ENCODE data around the gene MED13L. TPM values are rescaled to one million over a fixed set of nuclear protein-coding genes. Genes with fewer than 3 reads are reported as not detected.

Gene MED13L
- total RNA-seq, 2 experiments from 2014 or later = 25.7 to 40.1 TPM

- CTCF ChIA-PET (ENCODE audit: unreplicated experiment) = no interaction called here
- no peak overlapping the region for H2AFZ ChIP-seq (ENCODE audit: low read length)
- intact Hi-C loops (cut with micrococcal nuclease; ENCODE audit: unreplicated experiment) = no loop called here
- no peaks in the 10 kb centered on the region for H3K4me1 ChIP-seq (ENCODE audit: insufficient read depth, low read length, poor library complexity, severe bottlenecking)
- no peak overlapping the region for H3K4me3 ChIP-seq (ENCODE audit: low read depth, low read length, poor library complexity, severe bottlenecking)
- no peaks in the 10 kb centered on the region for H4K20me1 ChIP-seq (ENCODE audit: insufficient read depth, low read length)
- no peak overlapping the region for H3K27ac ChIP-seq (ENCODE audit: low read depth, low read length, poor library complexity, severe bottlenecking)
- H3K79me2 ChIP-seq (ENCODE audit: insufficient read depth, low read depth, low read length) = no peaks in the 10 kb centered on the region
- TF ChIP-seq CTCF (conservative IDR thresholded peaks at IDR 0.05; ENCODE audit: low read length) (no peak), EZH2phosphoT487 (IDR thresholded peaks at IDR 0.05; ENCODE audit: borderline replicate concordance, low read depth, low read length) (no peak)
- DNase-seq (ENCODE audit: low spot score) = no peak
- H3K4me2 ChIP-seq (ENCODE audit: low read length) = no peak overlapping the region
- H3K9me2 ChIP-seq (ENCODE audit: insufficient read depth, low read length) = no peaks in the 10 kb centered on the region
- BruUV-seq (replicated peaks) = no TSS peak
- POLR2A ChIA-PET = interaction anchor here (0.6 to 0.8 kb wide), 3 partner anchors 8 to 256 kb away, joined by 4 to 7 read pairs (median 4); partner anchors contain the start of gene MAP1LC3B2
- H3K9me3 ChIP-seq (ENCODE audit: low read length) = no peaks in the 10 kb centered on the region
- no peaks in the 10 kb centered on the region for H3K36me3 ChIP-seq (ENCODE audit: insufficient read depth, low read length)
These were observed 24.9 kb upstream of the MED13L start for GRCh38 chr12:116302166-116303058.

- no peaks in the 10 kb centered on the region for H4K20me1 ChIP-seq (ENCODE audit: insufficient read depth, low read length)
- ChIA-PET CTCF (ENCODE audit: unreplicated experiment) (no interaction called here), POLR2A (no interaction called here)
- TF ChIP-seq EZH2phosphoT487 (IDR thresholded peaks at IDR 0.05; ENCODE audit: borderline replicate concordance, low read depth, low read length) (no peak), CTCF (conservative IDR thresholded peaks at IDR 0.05; ENCODE audit: low read length) (no peak)
- no peak for DNase-seq (ENCODE audit: low spot score)
- H3K79me2 ChIP-seq (ENCODE audit: insufficient read depth, low read depth, low read length) = no peaks in the 10 kb centered on the region
- no peaks in the 10 kb centered on the region for H3K4me1 ChIP-seq (ENCODE audit: insufficient read depth, low read length, poor library complexity, severe bottlenecking)
- intact Hi-C loops (cut with micrococcal nuclease; ENCODE audit: unreplicated experiment) = no loop called here
- H3K27ac ChIP-seq (ENCODE audit: low read depth, low read length, poor library complexity, severe bottlenecking) = no peak overlapping the region
- H2AFZ ChIP-seq (ENCODE audit: low read length) = no peak overlapping the region
- H3K9me3 ChIP-seq (ENCODE audit: low read length) = no peaks in the 10 kb centered on the region
- H3K36me3 ChIP-seq (ENCODE audit: insufficient read depth, low read length) = no peaks in the 10 kb centered on the region
- H3K4me3 ChIP-seq (ENCODE audit: low read depth, low read length, poor library complexity, severe bottlenecking) = no peak overlapping the region
- H3K9me2 ChIP-seq (ENCODE audit: insufficient read depth, low read length) = no peaks in the 10 kb centered on the region
- no TSS peak for BruUV-seq (replicated peaks)
- H3K4me2 ChIP-seq (ENCODE audit: low read length) = no peak overlapping the region
These were observed 24.1 kb upstream of the MED13L start for GRCh38 chr12:116301621-116302020.

GRCh38 chr12:116299665-116300328, 22.3 kb upstream of the MED13L start:
- no peaks in the 10 kb centered on the region for H3K36me3 ChIP-seq (ENCODE audit: insufficient read depth, low read length)
- H3K79me2 ChIP-seq (ENCODE audit: insufficient read depth, low read depth, low read length) = no peaks in the 10 kb centered on the region
- intact Hi-C loops (cut with micrococcal nuclease; ENCODE audit: unreplicated experiment) = no loop called here
- CTCF ChIA-PET (ENCODE audit: unreplicated experiment) = no interaction called here
- no TSS peak for BruUV-seq (replicated peaks)
- H3K4me3 ChIP-seq (ENCODE audit: low read depth, low read length, poor library complexity, severe bottlenecking) = no peak overlapping the region
- H4K20me1 ChIP-seq (ENCODE audit: insufficient read depth, low read length) = no peaks in the 10 kb centered on the region
- H3K4me1 ChIP-seq (ENCODE audit: insufficient read depth, low read length, poor library complexity, severe bottlenecking) = no peaks in the 10 kb centered on the region
- POLR2A ChIA-PET = no interaction called here
- no peak overlapping the region for H3K4me2 ChIP-seq (ENCODE audit: low read length)
- TF ChIP-seq EZH2phosphoT487 (IDR thresholded peaks at IDR 0.05; ENCODE audit: borderline replicate concordance, low read depth, low read length) (no peak), CTCF (conservative IDR thresholded peaks at IDR 0.05; ENCODE audit: low read length) (no peak)
- H2AFZ ChIP-seq (ENCODE audit: low read length) = no peak overlapping the region
- no peak overlapping the region for H3K27ac ChIP-seq (ENCODE audit: low read depth, low read length, poor library complexity, severe bottlenecking)
- no peaks in the 10 kb centered on the region for H3K9me2 ChIP-seq (ENCODE audit: insufficient read depth, low read length)
- DNase-seq (ENCODE audit: low spot score) = no peak
- H3K9me3 ChIP-seq (ENCODE audit: low read length) = no peaks in the 10 kb centered on the region

Measured in OCI-LY7 (cell line).